ENCODE measurements around the gene GBF1.

- TF ChIP-seq CTCF (IDR thresholded peaks at IDR 0.05; ENCODE audit: insufficient read depth, low read length) (no peak), POLR2AphosphoS5 (IDR thresholded peaks at IDR 0.05; ENCODE audit: low read depth) (no peak), GABPA (IDR thresholded peaks at IDR 0.05; ENCODE audit: low read depth) (no peak)
Measured at GRCh38 chr10:102236006-102236405, 9.3 kb upstream of the GBF1 start.
